ENCODE measurements around the gene CCDC85B. TPM values are rescaled to one million over a fixed set of nuclear protein-coding genes. Genes with fewer than 3 reads are reported as not detected.

CCDC85B gene
- total and polyA plus RNA-seq, 2 of the 8 experiments (the other 6 are each of a cell fraction or from before 2014, with no cell fraction given): 19.8 to 30.8 TPM

- TF ChIP-seq ASH2L (IDR thresholded peaks at IDR 0.05; ENCODE audit: low read length) (peak; percentile 27), SIX5 (IDR thresholded peaks at IDR 0.05; ENCODE audit: low read depth, low read length) (no peak), TEAD4 (IDR thresholded peaks at IDR 0.05; ENCODE audit: low read depth, low read length) (no peak), CBX8 (IDR thresholded peaks at IDR 0.05; ENCODE audit: borderline replicate concordance, low read depth, low read length) (no peak), EP300 (IDR thresholded peaks at IDR 0.05; ENCODE audit: borderline replicate concordance in 1 of 2, low read depth in 2 of 2, low read length in 2 of 2) (peak in 1 of 2 experiments; percentile 89; a peak in 1 of 3 replicates), EZH2 (IDR thresholded peaks at IDR 0.05; ENCODE audit: low read depth, low read length, severe bottlenecking) (no peak), SP1 (IDR thresholded peaks at IDR 0.05; ENCODE audit: low read depth, low read length) (no peak), MAX (IDR thresholded peaks at IDR 0.05) (no peak; the same call in 1 of the 2 replicates), RXRA (IDR thresholded peaks at IDR 0.05; ENCODE audit: insufficient read depth, low read depth, low read length) (no peak), BRCA1 (IDR thresholded peaks at IDR 0.05; ENCODE audit: low read depth, low read length) (no peak), GABPA (IDR thresholded peaks at IDR 0.05; ENCODE audit: borderline replicate concordance, insufficient read depth, low read length) (no peak), RAD21 (IDR thresholded peaks at IDR 0.05 in 1 of 2, conservative IDR thresholded peaks at IDR 0.05 in 1 of 2; ENCODE audit: low read depth in 2 of 2, low read length in 2 of 2) (no peak)
- TF ChIP-seq, protein P1, sequence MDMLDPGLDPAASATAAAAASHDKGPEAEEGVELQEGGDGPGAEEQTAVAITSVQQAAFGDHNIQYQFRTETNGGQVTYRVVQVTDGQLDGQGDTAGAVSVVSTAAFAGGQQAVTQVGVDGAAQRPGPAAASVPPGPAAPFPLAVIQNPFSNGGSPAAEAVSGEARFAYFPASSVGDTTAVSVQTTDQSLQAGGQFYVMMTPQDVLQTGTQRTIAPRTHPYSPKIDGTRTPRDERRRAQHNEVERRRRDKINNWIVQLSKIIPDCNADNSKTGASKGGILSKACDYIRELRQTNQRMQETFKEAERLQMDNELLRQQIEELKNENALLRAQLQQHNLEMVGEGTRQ (IDR thresholded peaks at IDR 0.05; ENCODE audit: low read length): no peak
These were observed 33.0 kb upstream of the CCDC85B start (continued) for GRCh38 chr11:65857500-65857852.

Data from H1 (cell line).